ENCODE results near the gene DMRT2. TPM values are rescaled to one million over a fixed set of nuclear protein-coding genes. Genes with fewer than 3 reads are reported as not detected.

Gene DMRT2
- total RNA-seq, 4 donors from 2014 or later = 0.99 to 1.3 TPM; not detected in 2

DNA sequence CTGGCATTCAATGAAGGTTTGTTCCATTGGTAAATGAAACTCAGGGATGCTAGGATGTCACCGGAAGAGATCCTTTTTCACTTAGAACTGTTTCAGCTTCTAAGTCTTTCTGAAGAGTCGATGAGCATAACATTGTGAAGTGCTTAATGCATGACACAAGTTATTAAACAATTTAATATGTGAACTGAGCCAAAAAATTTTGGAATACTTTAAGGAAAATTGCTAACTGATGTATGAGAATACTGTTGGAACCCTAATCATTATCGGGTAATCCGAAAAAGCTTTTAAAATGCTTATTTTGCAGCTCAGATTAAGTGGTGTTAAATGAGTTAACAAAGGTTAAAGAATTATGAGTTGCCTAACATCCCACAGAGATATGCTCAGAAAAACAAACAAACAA lies 34.9 kb downstream of the DMRT2 start:
- intact Hi-C loops (cut with DNase I) = no loop called here
- 79 to 80% methylated on average over 4 of the region's 4 CpGs for WGBS, 2 donors

GRCh38 chr9:1086517-1086916 lies 36.4 kb downstream of the DMRT2 start:
- no peaks in the 10 kb centered on the region for H3K36me3 ChIP-seq
- intact Hi-C loops (cut with DNase I) = no loop called here
- peaks cover 0 to 19% (median 0%) of the 10 kb centered on the region in 4 donors for H3K27me3 ChIP-seq
- no peak overlapping the region for H3K4me3 ChIP-seq
- TF ChIP-seq POLR2A (IDR thresholded peaks at IDR 0.05) = no peak
- TF ChIP-seq, protein P1, sequence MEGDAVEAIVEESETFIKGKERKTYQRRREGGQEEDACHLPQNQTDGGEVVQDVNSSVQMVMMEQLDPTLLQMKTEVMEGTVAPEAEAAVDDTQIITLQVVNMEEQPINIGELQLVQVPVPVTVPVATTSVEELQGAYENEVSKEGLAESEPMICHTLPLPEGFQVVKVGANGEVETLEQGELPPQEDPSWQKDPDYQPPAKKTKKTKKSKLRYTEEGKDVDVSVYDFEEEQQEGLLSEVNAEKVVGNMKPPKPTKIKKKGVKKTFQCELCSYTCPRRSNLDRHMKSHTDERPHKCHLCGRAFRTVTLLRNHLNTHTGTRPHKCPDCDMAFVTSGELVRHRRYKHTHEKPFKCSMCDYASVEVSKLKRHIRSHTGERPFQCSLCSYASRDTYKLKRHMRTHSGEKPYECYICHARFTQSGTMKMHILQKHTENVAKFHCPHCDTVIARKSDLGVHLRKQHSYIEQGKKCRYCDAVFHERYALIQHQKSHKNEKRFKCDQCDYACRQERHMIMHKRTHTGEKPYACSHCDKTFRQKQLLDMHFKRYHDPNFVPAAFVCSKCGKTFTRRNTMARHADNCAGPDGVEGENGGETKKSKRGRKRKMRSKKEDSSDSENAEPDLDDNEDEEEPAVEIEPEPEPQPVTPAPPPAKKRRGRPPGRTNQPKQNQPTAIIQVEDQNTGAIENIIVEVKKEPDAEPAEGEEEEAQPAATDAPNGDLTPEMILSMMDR (IDR thresholded peaks at IDR 0.05) = no peak
- H3K9me3 ChIP-seq = no peaks in the 10 kb centered on the region
- no peak overlapping the region for H3K27ac ChIP-seq
- peaks cover 0 to 5% (median 0%) of the 10 kb centered on the region in 3 donors for H3K4me1 ChIP-seq
- WGBS, 2 donors = 53 to 58% methylated on average over 3 of the region's 3 CpGs
- no peak for DNase-seq

More for the DNA sequence above, 34.9 kb downstream of the DMRT2 start:
- no peak for TF ChIP-seq POLR2A (IDR thresholded peaks at IDR 0.05)
- TF ChIP-seq, protein P1 (IDR thresholded peaks at IDR 0.05) = no peak
- H3K9me3 ChIP-seq = no peaks in the 10 kb centered on the region
- no peak for DNase-seq
- no peak overlapping the region for H3K27ac ChIP-seq
- peaks cover 0 to 5% (median 0%) of the 10 kb centered on the region in 3 donors for H3K4me1 ChIP-seq
- H3K4me3 ChIP-seq = no peak overlapping the region
- H3K27me3 ChIP-seq = peaks cover 0 to 19% (median 0%) of the 10 kb centered on the region in 4 donors
- H3K36me3 ChIP-seq = no peaks in the 10 kb centered on the region

- Histone ChIP-seq H3K27ac (no peak overlapping the region), H3K4me1 (peaks cover 0 to 5% (median 0%) of the 10 kb centered on the region in 3 donors), H3K27me3 (peaks cover 0 to 19% (median 0%) of the 10 kb centered on the region in 4 donors), H3K9me3 (no peaks in the 10 kb centered on the region), H3K36me3 (no peaks in the 10 kb centered on the region), H3K4me3 (no peak overlapping the region)
- intact Hi-C loops (cut with DNase I) = no loop called here
- no peak for TF ChIP-seq POLR2A (IDR thresholded peaks at IDR 0.05)
- TF ChIP-seq, protein P1 (IDR thresholded peaks at IDR 0.05) = no peak
- 73 to 78% methylated on average over 7 of the region's 7 CpGs for WGBS, 2 donors
- DNase-seq = no peak
These were observed 37.1 kb downstream of the DMRT2 start for GRCh38 chr9:1087120-1087881.

DNA sequence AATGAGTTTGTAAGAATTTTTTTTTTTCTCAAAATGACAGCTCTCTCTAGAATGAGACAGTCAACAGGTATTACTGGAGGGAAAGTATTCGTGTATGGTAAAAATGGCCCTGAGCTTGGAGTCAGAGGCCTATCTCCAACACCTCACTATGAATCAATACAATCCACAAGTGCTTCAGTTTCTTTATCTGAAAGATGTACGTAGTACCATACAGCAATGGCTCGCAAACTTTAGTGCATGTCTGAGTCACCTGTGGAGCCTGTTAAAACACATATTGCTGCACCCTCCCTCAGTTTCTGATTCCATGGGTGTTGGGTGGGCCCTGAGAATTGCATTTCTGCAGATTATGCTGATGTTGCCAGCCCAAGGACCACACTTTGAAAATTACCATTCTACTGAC lies 44.6 kb downstream of the DMRT2 start:
- intact Hi-C loops (cut with DNase I) = no loop called here
- 50 to 59% methylated on average over 3 of the region's 3 CpGs for WGBS, 2 donors

More for the DNA sequence above, 44.6 kb downstream of the DMRT2 start:
- H3K9me3 ChIP-seq = no peaks in the 10 kb centered on the region
- TF ChIP-seq, protein P1 (IDR thresholded peaks at IDR 0.05) = no peak
- TF ChIP-seq POLR2A (IDR thresholded peaks at IDR 0.05) = no peak
- H3K4me3 ChIP-seq = no peak overlapping the region
- no peak overlapping the region for H3K27ac ChIP-seq
- peaks cover 0 to 9% (median 0%) of the 10 kb centered on the region in 4 donors for H3K27me3 ChIP-seq
- H3K4me1 ChIP-seq = no peaks in the 10 kb centered on the region
- no peak for DNase-seq
- no peaks in the 10 kb centered on the region for H3K36me3 ChIP-seq
